SK-N-SH (cell line): ENCODE measurements around the gene MAP2K7. TPM values are rescaled to one million over a fixed set of nuclear protein-coding genes. Genes with fewer than 3 reads are reported as not detected.
A peak's percentile ranks its signal among the peaks of the same experiment; 100 is the strongest.

Source experiments
- CTCF ChIA-PET: fragments of 300-600, 350-600 bp; formaldehyde crosslinking; extraction: SDS; loops from one replicate; lab custom pipeline; 2021; lab: Yijun Ruan, JAX
- POLR2A ChIA-PET: fragments of 350-600 bp; sonication (Branson Sonifier 250); formaldehyde crosslinking; extraction: SDS; loops from one replicate; lab custom pipeline; 2020; ENCODE audit warnings: antibody characterized with exemption, inconsistent platforms; lab: Yijun Ruan, JAX
- DNase-seq: peaks from one replicate; pipeline ENCODE4 v3.0.0; 2012
- H2AFZ ChIP-seq: fragments of 200-600 bp; sonication (generic); 2 replicates; pipeline ENCODE4 v1.8.1; 2016; ENCODE audit warnings: antibody characterized with exemption, mild to moderate bottlenecking, low read depth
- H3F3A ChIP-seq: fragments of 200-600 bp; sonication (generic); replicated peaks from 2 replicates; pipeline ENCODE3; 2016; ENCODE audit warnings: antibody characterized with exemption, mild to moderate bottlenecking; ENCODE audit not compliant: insufficient read depth
- H3K27ac ChIP-seq, 2 experiments: fragments of 200-500 bp in 1 of 2; fragments of 200-600 bp in 1 of 2; sonication (Bioruptor generic) in 1 of 2; sonication (generic), shearing (Covaris generic) in 1 of 2; 2 replicates each; pipeline versions ENCODE4 v1.5.1 to v1.6.1; 2014 to 2016; ENCODE audit warnings: low read depth in 2 of 2, inconsistent platforms in 1 of 2, low read length in 1 of 2, mild to moderate bottlenecking in 1 of 2, mixed read lengths in 1 of 2
- H3K27me3 ChIP-seq: fragments of 200-600 bp; sonication (generic), shearing (Covaris generic); 2 replicates; pipeline ENCODE4 v1.6.1; 2016; ENCODE audit warnings: mixed run types; ENCODE audit not compliant: insufficient read depth
- H3K36me3 ChIP-seq, 2 experiments: fragments of 200-500 bp in 1 of 2; fragments of 200-600 bp in 1 of 2; sonication (Bioruptor generic) in 1 of 2; sonication (generic) in 1 of 2; replicated peaks in 1 of 2; 2 replicates each; pipeline versions ENCODE3 to v1.5.1; 2014 to 2016; ENCODE audit warnings: low read length in 1 of 2, mild to moderate bottlenecking in 1 of 2; ENCODE audit not compliant: insufficient read depth in 2 of 2, control insufficient read depth in 1 of 2
- H3K4me1 ChIP-seq, 2 experiments: fragments of 200-500 bp in 1 of 2; fragments of 200-600 bp in 1 of 2; sonication (Bioruptor generic) in 1 of 2; sonication (generic), shearing (Covaris generic) in 1 of 2; 2 replicates each; pipeline versions ENCODE4 v1.5.1 to v1.6.1; 2014 to 2016; ENCODE audit warnings: low read depth in 1 of 2, low read length in 1 of 2, mixed run types in 1 of 2; ENCODE audit not compliant: insufficient read depth in 2 of 2, control insufficient read depth in 1 of 2
- H3K4me2 ChIP-seq: fragments of 200-600 bp; sonication (generic), shearing (Covaris generic); 2 replicates; pipeline ENCODE4 v1.6.1; 2017; ENCODE audit warnings: mixed run types
- H3K4me3 ChIP-seq, 2 experiments: fragments of 200-500 bp in 1 of 2; fragments of 200-600 bp in 1 of 2; sonication (Bioruptor generic) in 1 of 2; sonication (generic), shearing (Covaris generic) in 1 of 2; 2 replicates each; pipeline versions ENCODE4 v1.5.1 to v1.8.1; 2014 to 2016; ENCODE audit warnings: low read depth in 2 of 2, inconsistent platforms in 1 of 2, low read length in 1 of 2, mild to moderate bottlenecking in 1 of 2, mixed read lengths in 1 of 2, moderate library complexity in 1 of 2
- H3K79me2 ChIP-seq: fragments of 200-600 bp; sonication (generic); 2 replicates; pipeline ENCODE4 v1.8.1; 2017; ENCODE audit warnings: mild to moderate bottlenecking; ENCODE audit not compliant: insufficient read depth
- H3K9ac ChIP-seq: fragments of 200-600 bp; sonication (generic); 2 replicates; pipeline ENCODE4 v1.6.1; 2017; ENCODE audit warnings: mixed run types
- H3K9me2 ChIP-seq: fragments of 200-600 bp; sonication (generic); 2 replicates; pipeline ENCODE4 v1.6.1; 2017; ENCODE audit warnings: mixed run types
- H3K9me3 ChIP-seq: fragments of 200-600 bp; sonication (generic); 2 replicates; pipeline ENCODE4 v1.6.1; 2017; ENCODE audit warnings: mixed run types, mild to moderate bottlenecking, moderate library complexity
- H4K20me1 ChIP-seq: fragments of 200-600 bp; sonication (generic); 2 replicates; pipeline ENCODE4 v1.6.1; 2017; ENCODE audit warnings: mild to moderate bottlenecking, mixed run types; ENCODE audit not compliant: insufficient read depth
- EP300 ChIP-seq, 2 experiments: IDR thresholded peaks; 2 replicates each; pipeline versions ENCODE4 v1.4.0 to v1.6.1; 2012; ENCODE audit warnings: borderline replicate concordance in 1 of 2, low read depth in 1 of 2, low read length in 1 of 2
- EZH2phosphoT487 ChIP-seq: fragments of 200-600 bp; sonication (generic); IDR thresholded peaks from 2 replicates; pipeline ENCODE4 v1.6.1; 2017; ENCODE audit warnings: low read depth, mixed run types, mild to moderate bottlenecking, antibody characterized with exemption, moderate library complexity, borderline replicate concordance
- FOXJ3 ChIP-seq: sonication (generic); formaldehyde crosslinking; IDR thresholded peaks from 2 replicates; pipeline ENCODE4 v1.5.1; 2020; ENCODE audit warnings: mild to moderate bottlenecking, missing genetic modification reagents
- FOXM1 ChIP-seq: IDR thresholded peaks from 2 replicates; pipeline ENCODE4 v1.4.0; 2012; ENCODE audit warnings: low read depth, mild to moderate bottlenecking
- GABPA ChIP-seq: IDR thresholded peaks from 2 replicates; pipeline ENCODE4 v1.4.0; 2012; ENCODE audit warnings: low read depth, mild to moderate bottlenecking
- GATA2 ChIP-seq: sonication (generic); formaldehyde crosslinking; IDR thresholded peaks from 2 replicates; pipeline ENCODE4 v1.5.0; 2020; ENCODE audit warnings: mild to moderate bottlenecking, missing genetic modification reagents
- MAX ChIP-seq: IDR thresholded peaks from 2 replicates; pipeline ENCODE4 v1.4.0; 2012; ENCODE audit warnings: low read depth
- MEF2A ChIP-seq: IDR thresholded peaks from 2 replicates; pipeline ENCODE4 v1.4.0; 2012; ENCODE audit warnings: low read depth, borderline replicate concordance
- POLR2AphosphoS5 ChIP-seq: IDR thresholded peaks from 2 replicates; pipeline ENCODE4 v1.6.1; 2012; ENCODE audit warnings: low read depth, low read length
- RFX5 ChIP-seq: IDR thresholded peaks from 2 replicates; pipeline ENCODE4 v1.6.1; 2012; ENCODE audit warnings: mild to moderate bottlenecking, improper control_type of control experiment, low read length
- SIN3A ChIP-seq: IDR thresholded peaks from 2 replicates; pipeline ENCODE4 v1.6.1; 2012; ENCODE audit warnings: low read depth, mild to moderate bottlenecking, low read length, moderate library complexity, borderline replicate concordance
- SMC3 ChIP-seq: IDR thresholded peaks from 2 replicates; pipeline ENCODE4 v1.6.1; 2012; ENCODE audit warnings: low read depth, low read length, improper control_type of control experiment
- TAF1 ChIP-seq: IDR thresholded peaks from 2 replicates; pipeline ENCODE4 v1.6.1; 2012; ENCODE audit warnings: low read depth, mild to moderate bottlenecking, low read length, moderate library complexity, borderline replicate concordance
- TCF12 ChIP-seq: IDR thresholded peaks from 2 replicates; pipeline ENCODE4 v1.4.0; 2012
- TEAD4 ChIP-seq: IDR thresholded peaks from 2 replicates; pipeline ENCODE4 v1.4.0; 2012; ENCODE audit warnings: mild to moderate bottlenecking, borderline replicate concordance; ENCODE audit not compliant: insufficient read depth
- WGBS: methylation state at CpG from one replicate; pipeline ENCODE4 v1.1.6; 2017; ENCODE audit warnings: low lambda C conversion rate; 5-methylcytosine and 5-hydroxymethylcytosine counted together
- polyA plus RNA-seq, 3 experiments: library from polyadenylated mRNA; depleted of rRNA; stranded (reverse); fragments of >200 nt; gene quantifications; 2 replicates each; pipeline ENCODE4 v1.2.3, GENCODE V29; 2012
- TF ChIP-seq, protein P1 (sequence below): fragments of 150-350 bp; IDR thresholded peaks from 2 replicates; pipeline ENCODE4 v1.6.1; 2016; ENCODE audit warnings: mild to moderate bottlenecking, low read depth, low read length
- TF ChIP-seq, protein P2 (sequence below): fragments of 150-350 bp; IDR thresholded peaks from 2 replicates; pipeline ENCODE4 v1.6.1; 2017; ENCODE audit warnings: antibody characterized with exemption, low read length, low read depth, borderline replicate concordance
- TF ChIP-seq, protein P3 (sequence below): IDR thresholded peaks from 2 replicates; pipeline ENCODE4 v1.6.1; 2012; ENCODE audit warnings: mild to moderate bottlenecking, low read depth, low read length, moderate library complexity

MAP2K7 gene
- polyA plus RNA-seq, 1 of the 3 experiments (the other 2 are of a cell fraction), result 13.0 TPM

- Histone ChIP-seq H3K9me2 (no peaks in the 10 kb centered on the region), H3K27ac (peak overlapping the region in 1 of 2 experiments; percentile 99; a peak in 2 of 4 replicates), H3K79me2 (no peaks in the 10 kb centered on the region), H3K9me3 (no peaks in the 10 kb centered on the region), H3K4me3 (no peak overlapping the region), H4K20me1 (peaks cover 3% of the 10 kb centered on the region; the same call in 1 of the 2 replicates), H3K4me1 (peaks cover 36 to 38% of the 10 kb centered on the region in 2 experiments), H3K27me3 (no peaks in the 10 kb centered on the region), H3K36me3 (peaks cover 25 to 41% of the 10 kb centered on the region in 2 experiments), H3F3A (peaks cover 37% of the 10 kb centered on the region), H3K4me2 (no peak overlapping the region), H3K9ac (no peak overlapping the region), H2AFZ (no peak overlapping the region)
- CTCF ChIA-PET, result interaction anchor here (0.6 to 6.7 kb wide), 5 partner anchors 11 to 160 kb away, joined by 3 to 69 read pairs (median 4); partner anchors contain the start of genes SNAPC2 and TIMM44
- POLR2A ChIA-PET, result interaction anchor here (1.0 kb wide), 1 partner anchor 33 kb away, joined by 3 read pairs; no protein-coding TSS in a partner anchor
- no peak for DNase-seq
- no peak for TF ChIP-seq SMC3
- TF ChIP-seq, protein P1, sequence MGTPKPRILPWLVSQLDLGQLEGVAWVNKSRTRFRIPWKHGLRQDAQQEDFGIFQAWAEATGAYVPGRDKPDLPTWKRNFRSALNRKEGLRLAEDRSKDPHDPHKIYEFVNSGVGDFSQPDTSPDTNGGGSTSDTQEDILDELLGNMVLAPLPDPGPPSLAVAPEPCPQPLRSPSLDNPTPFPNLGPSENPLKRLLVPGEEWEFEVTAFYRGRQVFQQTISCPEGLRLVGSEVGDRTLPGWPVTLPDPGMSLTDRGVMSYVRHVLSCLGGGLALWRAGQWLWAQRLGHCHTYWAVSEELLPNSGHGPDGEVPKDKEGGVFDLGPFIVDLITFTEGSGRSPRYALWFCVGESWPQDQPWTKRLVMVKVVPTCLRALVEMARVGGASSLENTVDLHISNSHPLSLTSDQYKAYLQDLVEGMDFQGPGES, result no peak
- no peak for TF ChIP-seq TEAD4
- no peak for TF ChIP-seq FOXM1
- TF ChIP-seq MEF2A, result no peak
- TF ChIP-seq FOXJ3, result no peak
- no peak for TF ChIP-seq SIN3A
- TF ChIP-seq POLR2AphosphoS5, result no peak
- 91% methylated on average over 7 of the region's 7 CpGs for WGBS
These were observed 27.1 kb downstream of the MAP2K7 start for GRCh38 chr19:7930765-7931164.

DNA sequence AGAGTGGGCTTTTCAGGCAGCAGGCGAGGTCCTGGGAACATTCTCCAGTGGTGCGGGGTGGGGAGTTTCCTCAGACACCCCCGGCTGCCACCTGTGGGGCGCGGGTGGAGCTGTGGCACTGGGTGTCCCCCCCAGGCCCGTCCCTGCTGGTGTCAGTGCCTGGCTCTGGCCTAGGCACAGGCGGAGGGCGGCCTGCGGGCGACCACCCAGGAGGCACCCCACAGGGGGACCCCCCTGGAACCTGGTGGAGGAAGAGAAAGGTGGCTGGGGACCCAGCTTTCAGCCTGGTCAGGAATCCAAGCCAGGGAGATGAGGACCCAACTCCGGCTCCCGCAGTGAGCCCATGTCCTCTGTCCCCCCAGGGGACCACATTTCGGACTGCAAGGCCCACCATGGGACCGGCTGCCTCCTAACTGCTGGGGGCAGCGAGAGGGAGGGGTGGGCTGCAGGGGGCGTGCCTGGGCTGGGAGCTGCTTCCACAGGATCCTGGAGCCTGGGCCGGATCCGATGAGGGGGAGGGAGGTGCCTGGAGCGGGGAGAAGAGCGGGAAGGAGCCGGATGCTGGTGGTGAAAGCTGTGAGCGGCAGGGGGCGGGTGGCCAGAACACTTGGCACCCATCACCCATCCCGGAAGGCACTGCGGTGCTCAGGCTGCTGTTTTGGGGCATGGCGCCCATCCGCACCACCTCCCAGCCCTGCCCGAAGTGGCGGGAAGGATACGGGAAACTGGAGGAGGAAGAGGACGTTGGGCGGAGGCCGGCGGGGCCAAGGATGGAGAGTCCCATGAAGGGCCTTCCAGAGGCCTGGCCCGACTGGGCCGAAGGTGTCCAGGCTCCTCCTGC, 27.8 kb downstream of the MAP2K7 start:
- DNase-seq, result no peak
- Histone ChIP-seq H3K9me3 (no peaks in the 10 kb centered on the region), H3K4me3 (no peak overlapping the region), H3K79me2 (no peaks in the 10 kb centered on the region), H2AFZ (no peak overlapping the region), H3K36me3 (peaks cover 32 to 41% of the 10 kb centered on the region in 2 experiments), H3K27ac (peak overlapping the region in 1 of 2 experiments; percentile 99; a peak in 1 of 4 replicates), H3F3A (peaks cover 37% of the 10 kb centered on the region), H3K4me2 (no peak overlapping the region), H3K27me3 (no peaks in the 10 kb centered on the region), H4K20me1 (peaks cover 3% of the 10 kb centered on the region; the same call in 1 of the 2 replicates), H3K9ac (no peak overlapping the region), H3K4me1 (peaks cover 32 to 35% of the 10 kb centered on the region in 2 experiments), H3K9me2 (no peaks in the 10 kb centered on the region)
- WGBS, result 96% methylated on average over 23 of the region's 36 CpGs
- POLR2A ChIA-PET, result interaction anchor here (1.0 to 1.3 kb wide), 2 partner anchors 13 to 34 kb away, joined by 3 read pairs; no protein-coding TSS in a partner anchor
- CTCF ChIA-PET, result interaction anchor here (0.6 to 6.7 kb wide), 5 partner anchors 12 to 161 kb away, joined by 3 to 69 read pairs (median 4); partner anchors contain the start of genes SNAPC2 and TIMM44
- TF ChIP-seq GABPA (no peak), GATA2 (CRISPR knock-in tag) (no peak), EP300 (IDR thresholded peaks at IDR 0.05; ENCODE audit: borderline replicate concordance in 1 of 2, low read depth in 1 of 2, low read length in 1 of 2) (no peak), TAF1 (no peak), MAX (no peak), EZH2phosphoT487 (no peak), RFX5 (no peak), TCF12 (no peak)
- TF ChIP-seq, protein P1, result no peak
- TF ChIP-seq, protein P2, sequence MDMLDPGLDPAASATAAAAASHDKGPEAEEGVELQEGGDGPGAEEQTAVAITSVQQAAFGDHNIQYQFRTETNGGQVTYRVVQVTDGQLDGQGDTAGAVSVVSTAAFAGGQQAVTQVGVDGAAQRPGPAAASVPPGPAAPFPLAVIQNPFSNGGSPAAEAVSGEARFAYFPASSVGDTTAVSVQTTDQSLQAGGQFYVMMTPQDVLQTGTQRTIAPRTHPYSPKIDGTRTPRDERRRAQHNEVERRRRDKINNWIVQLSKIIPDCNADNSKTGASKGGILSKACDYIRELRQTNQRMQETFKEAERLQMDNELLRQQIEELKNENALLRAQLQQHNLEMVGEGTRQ, result no peak
- TF ChIP-seq, protein P3, sequence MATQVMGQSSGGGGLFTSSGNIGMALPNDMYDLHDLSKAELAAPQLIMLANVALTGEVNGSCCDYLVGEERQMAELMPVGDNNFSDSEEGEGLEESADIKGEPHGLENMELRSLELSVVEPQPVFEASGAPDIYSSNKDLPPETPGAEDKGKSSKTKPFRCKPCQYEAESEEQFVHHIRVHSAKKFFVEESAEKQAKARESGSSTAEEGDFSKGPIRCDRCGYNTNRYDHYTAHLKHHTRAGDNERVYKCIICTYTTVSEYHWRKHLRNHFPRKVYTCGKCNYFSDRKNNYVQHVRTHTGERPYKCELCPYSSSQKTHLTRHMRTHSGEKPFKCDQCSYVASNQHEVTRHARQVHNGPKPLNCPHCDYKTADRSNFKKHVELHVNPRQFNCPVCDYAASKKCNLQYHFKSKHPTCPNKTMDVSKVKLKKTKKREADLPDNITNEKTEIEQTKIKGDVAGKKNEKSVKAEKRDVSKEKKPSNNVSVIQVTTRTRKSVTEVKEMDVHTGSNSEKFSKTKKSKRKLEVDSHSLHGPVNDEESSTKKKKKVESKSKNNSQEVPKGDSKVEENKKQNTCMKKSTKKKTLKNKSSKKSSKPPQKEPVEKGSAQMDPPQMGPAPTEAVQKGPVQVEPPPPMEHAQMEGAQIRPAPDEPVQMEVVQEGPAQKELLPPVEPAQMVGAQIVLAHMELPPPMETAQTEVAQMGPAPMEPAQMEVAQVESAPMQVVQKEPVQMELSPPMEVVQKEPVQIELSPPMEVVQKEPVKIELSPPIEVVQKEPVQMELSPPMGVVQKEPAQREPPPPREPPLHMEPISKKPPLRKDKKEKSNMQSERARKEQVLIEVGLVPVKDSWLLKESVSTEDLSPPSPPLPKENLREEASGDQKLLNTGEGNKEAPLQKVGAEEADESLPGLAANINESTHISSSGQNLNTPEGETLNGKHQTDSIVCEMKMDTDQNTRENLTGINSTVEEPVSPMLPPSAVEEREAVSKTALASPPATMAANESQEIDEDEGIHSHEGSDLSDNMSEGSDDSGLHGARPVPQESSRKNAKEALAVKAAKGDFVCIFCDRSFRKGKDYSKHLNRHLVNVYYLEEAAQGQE, result no peak
